HepG2 (cell line): ENCODE results near the gene NUP85. TPM values are rescaled to one million over a fixed set of nuclear protein-coding genes. Genes with fewer than 3 reads are reported as not detected.

Experiments
- DMAP1 ChIP-seq: IDR thresholded peaks from 2 replicates; pipeline ENCODE4 v1.6.1; 2016
- FOXK2 ChIP-seq: fragments of 450-650 bp; IDR thresholded peaks from 2 replicates; pipeline ENCODE4 v1.6.1; 2016
- JUND ChIP-seq: sonication (generic); formaldehyde crosslinking; IDR thresholded peaks from 2 replicates; pipeline ENCODE4 v1.8.0; 2022; ENCODE audit warnings: mild to moderate bottlenecking, missing genetic modification reagents
- NFE2L1 ChIP-seq: sonication (generic); formaldehyde crosslinking; IDR thresholded peaks from 2 replicates; pipeline ENCODE4 v1.4.0; 2020; ENCODE audit warnings: missing genetic modification reagents, mild to moderate bottlenecking, borderline replicate concordance
- RELA ChIP-seq: sonication (generic); formaldehyde crosslinking; IDR thresholded peaks from 2 replicates; pipeline ENCODE4 v1.4.0; 2020; ENCODE audit warnings: missing genetic modification reagents
- SIX4 ChIP-seq: sonication (generic); formaldehyde crosslinking; IDR thresholded peaks from 2 replicates; pipeline ENCODE4 v1.4.0; 2020; ENCODE audit warnings: missing genetic modification reagents
- ZNF160 ChIP-seq: sonication (generic); formaldehyde crosslinking; IDR thresholded peaks from 2 replicates; pipeline ENCODE4 v1.8.0; 2022; ENCODE audit warnings: mild to moderate bottlenecking, inconsistent platforms, missing genetic modification reagents
- ZNF816 ChIP-seq: sonication (generic); formaldehyde crosslinking; IDR thresholded peaks from 2 replicates; pipeline ENCODE4 v1.8.0; 2022; ENCODE audit warnings: missing genetic modification reagents, mild to moderate bottlenecking, borderline replicate concordance
- polyA plus RNA-seq, 8 experiments: library from polyadenylated mRNA; depleted of rRNA in 3 of 8; stranded (reverse) in 7 of 8; unstranded in 1 of 8; fragments of >200 nt; fragmentation: Illumina TruSeq in 4 of 8; extraction: Trizol in 4 of 8; gene quantifications; 2 replicates each; pipeline versions ENCODE4 v1.2.1 to v1.2.3, GENCODE V29; 2011 to 2016; ENCODE audit warnings: low read depth in 4 of 8, missing spikeins in 1 of 8, mixed read lengths in 1 of 8; ENCODE audit not compliant: insufficient read depth in 1 of 8
- total RNA-seq, 5 experiments: library from RNA; depleted of rRNA; stranded (reverse); fragments of >200 nt; fragmentation: Illumina TruSeq; extraction: Trizol; gene quantifications; 2 replicates each; pipeline ENCODE4 v1.2.3, GENCODE V29; 2016; ENCODE audit warnings: low read depth in 1 of 5
- TF ChIP-seq, protein P1 (sequence below): sonication (generic); formaldehyde crosslinking; IDR thresholded peaks from 2 replicates; pipeline ENCODE4 v1.9.0; 2021; ENCODE audit warnings: mild to moderate bottlenecking, missing genetic modification reagents
- TF ChIP-seq, protein P2 (sequence below): IDR thresholded peaks from 2 replicates; pipeline ENCODE4 v1.6.1; 2016; ENCODE audit warnings: mild to moderate bottlenecking
- TF ChIP-seq, protein P3 (sequence below): sonication (generic); formaldehyde crosslinking; IDR thresholded peaks from 2 replicates; pipeline ENCODE4 v1.9.0; 2022; ENCODE audit warnings: low read depth, missing genetic modification reagents
- TF ChIP-seq, protein P4 (sequence below): sonication (generic); formaldehyde crosslinking; IDR thresholded peaks from 2 replicates; pipeline ENCODE4 v1.5.0; 2020; ENCODE audit warnings: mild to moderate bottlenecking, missing genetic modification reagents
- TF ChIP-seq, protein P5 (sequence below): sonication (generic); formaldehyde crosslinking; IDR thresholded peaks from 2 replicates; pipeline ENCODE4 v1.4.0; 2020; ENCODE audit warnings: missing genetic modification reagents

Gene NUP85
- total and polyA plus RNA-seq, 2 of the 13 experiments (the other 11 are each of a cell fraction or from before 2014, with no cell fraction given), result 89.1 to 124 TPM

DNA sequence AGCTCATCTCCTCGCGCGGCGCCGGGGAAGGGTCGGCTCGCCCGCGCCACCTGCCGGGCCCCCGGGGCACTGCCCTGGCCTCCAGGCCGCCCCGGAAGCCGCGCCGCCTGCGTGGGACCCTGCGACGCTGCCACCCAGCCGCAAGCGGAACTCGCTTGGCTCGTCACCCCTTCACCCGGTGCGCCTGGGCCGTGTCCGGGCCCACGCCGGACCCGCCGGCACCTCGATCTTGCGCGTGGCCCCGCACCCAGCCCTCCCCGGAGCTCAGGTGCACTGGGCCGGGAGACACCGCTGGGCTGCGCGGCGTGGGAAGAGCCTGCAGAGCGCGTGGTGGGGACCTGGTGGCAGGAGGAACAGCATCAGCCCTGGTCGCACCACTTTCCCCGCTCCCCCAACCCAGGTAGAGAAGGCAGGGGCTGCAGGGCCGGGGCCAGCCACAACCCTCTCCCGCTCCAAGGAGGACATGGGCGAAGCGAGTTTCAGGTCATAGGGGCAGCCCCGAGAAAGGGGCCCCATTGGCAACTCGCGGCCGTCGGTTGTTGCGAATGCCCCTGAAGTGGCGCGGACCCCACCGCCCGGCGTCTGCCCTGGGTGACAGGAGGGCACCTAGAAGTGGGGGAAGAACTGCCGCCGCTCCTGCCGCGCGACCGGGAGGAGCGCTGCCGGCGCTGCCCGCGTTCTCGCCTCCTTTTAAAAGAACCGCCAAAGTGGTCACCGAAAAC is 65.9 kb downstream of the NUP85 start (continued):
- TF ChIP-seq, protein P1, sequence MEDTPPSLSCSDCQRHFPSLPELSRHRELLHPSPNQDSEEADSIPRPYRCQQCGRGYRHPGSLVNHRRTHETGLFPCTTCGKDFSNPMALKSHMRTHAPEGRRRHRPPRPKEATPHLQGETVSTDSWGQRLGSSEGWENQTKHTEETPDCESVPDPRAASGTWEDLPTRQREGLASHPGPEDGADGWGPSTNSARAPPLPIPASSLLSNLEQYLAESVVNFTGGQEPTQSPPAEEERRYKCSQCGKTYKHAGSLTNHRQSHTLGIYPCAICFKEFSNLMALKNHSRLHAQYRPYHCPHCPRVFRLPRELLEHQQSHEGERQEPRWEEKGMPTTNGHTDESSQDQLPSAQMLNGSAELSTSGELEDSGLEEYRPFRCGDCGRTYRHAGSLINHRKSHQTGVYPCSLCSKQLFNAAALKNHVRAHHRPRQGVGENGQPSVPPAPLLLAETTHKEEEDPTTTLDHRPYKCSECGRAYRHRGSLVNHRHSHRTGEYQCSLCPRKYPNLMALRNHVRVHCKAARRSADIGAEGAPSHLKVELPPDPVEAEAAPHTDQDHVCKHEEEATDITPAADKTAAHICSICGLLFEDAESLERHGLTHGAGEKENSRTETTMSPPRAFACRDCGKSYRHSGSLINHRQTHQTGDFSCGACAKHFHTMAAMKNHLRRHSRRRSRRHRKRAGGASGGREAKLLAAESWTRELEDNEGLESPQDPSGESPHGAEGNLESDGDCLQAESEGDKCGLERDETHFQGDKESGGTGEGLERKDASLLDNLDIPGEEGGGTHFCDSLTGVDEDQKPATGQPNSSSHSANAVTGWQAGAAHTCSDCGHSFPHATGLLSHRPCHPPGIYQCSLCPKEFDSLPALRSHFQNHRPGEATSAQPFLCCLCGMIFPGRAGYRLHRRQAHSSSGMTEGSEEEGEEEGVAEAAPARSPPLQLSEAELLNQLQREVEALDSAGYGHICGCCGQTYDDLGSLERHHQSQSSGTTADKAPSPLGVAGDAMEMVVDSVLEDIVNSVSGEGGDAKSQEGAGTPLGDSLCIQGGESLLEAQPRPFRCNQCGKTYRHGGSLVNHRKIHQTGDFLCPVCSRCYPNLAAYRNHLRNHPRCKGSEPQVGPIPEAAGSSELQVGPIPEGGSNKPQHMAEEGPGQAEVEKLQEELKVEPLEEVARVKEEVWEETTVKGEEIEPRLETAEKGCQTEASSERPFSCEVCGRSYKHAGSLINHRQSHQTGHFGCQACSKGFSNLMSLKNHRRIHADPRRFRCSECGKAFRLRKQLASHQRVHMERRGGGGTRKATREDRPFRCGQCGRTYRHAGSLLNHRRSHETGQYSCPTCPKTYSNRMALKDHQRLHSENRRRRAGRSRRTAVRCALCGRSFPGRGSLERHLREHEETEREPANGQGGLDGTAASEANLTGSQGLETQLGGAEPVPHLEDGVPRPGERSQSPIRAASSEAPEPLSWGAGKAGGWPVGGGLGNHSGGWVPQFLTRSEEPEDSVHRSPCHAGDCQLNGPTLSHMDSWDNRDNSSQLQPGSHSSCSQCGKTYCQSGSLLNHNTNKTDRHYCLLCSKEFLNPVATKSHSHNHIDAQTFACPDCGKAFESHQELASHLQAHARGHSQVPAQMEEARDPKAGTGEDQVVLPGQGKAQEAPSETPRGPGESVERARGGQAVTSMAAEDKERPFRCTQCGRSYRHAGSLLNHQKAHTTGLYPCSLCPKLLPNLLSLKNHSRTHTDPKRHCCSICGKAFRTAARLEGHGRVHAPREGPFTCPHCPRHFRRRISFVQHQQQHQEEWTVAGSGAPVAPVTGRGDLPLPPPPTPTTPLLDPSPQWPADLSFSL (CRISPR knock-in tag), result no peak
- TF ChIP-seq, protein P2, sequence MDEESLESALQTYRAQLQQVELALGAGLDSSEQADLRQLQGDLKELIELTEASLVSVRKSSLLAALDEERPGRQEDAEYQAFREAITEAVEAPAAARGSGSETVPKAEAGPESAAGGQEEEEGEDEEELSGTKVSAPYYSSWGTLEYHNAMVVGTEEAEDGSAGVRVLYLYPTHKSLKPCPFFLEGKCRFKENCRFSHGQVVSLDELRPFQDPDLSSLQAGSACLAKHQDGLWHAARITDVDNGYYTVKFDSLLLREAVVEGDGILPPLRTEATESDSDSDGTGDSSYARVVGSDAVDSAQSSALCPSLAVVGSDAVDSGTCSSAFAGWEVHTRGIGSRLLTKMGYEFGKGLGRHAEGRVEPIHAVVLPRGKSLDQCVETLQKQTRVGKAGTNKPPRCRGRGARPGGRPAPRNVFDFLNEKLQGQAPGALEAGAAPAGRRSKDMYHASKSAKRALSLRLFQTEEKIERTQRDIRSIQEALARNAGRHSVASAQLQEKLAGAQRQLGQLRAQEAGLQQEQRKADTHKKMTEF (CRISPR knock-in tag), result peak; percentile 53; the same call in 1 of the 2 replicates
- TF ChIP-seq, protein P3, sequence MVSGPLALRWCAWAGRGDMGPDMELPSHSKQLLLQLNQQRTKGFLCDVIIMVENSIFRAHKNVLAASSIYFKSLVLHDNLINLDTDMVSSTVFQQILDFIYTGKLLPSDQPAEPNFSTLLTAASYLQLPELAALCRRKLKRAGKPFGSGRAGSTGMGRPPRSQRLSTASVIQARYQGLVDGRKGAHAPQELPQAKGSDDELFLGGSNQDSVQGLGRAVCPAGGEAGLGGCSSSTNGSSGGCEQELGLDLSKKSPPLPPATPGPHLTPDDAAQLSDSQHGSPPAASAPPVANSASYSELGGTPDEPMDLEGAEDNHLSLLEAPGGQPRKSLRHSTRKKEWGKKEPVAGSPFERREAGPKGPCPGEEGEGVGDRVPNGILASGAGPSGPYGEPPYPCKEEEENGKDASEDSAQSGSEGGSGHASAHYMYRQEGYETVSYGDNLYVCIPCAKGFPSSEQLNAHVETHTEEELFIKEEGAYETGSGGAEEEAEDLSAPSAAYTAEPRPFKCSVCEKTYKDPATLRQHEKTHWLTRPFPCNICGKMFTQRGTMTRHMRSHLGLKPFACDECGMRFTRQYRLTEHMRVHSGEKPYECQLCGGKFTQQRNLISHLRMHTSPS (CRISPR knock-in tag), result peak; percentile 18; the same call in 1 of the 2 replicates
- TF ChIP-seq ZNF160, result peak; percentile 88
- TF ChIP-seq DMAP1 (CRISPR knock-in tag), result peak; percentile 50; the same call in 1 of the 2 replicates
- TF ChIP-seq ZNF816 (CRISPR knock-in tag), result no peak
- TF ChIP-seq RELA, result no peak
- no peak for TF ChIP-seq FOXK2
- no peak for TF ChIP-seq NFE2L1 (CRISPR knock-in tag)
- peak; percentile 21; the same call in 1 of the 2 replicates for TF ChIP-seq SIX4 (CRISPR knock-in tag)
- TF ChIP-seq, protein P4, sequence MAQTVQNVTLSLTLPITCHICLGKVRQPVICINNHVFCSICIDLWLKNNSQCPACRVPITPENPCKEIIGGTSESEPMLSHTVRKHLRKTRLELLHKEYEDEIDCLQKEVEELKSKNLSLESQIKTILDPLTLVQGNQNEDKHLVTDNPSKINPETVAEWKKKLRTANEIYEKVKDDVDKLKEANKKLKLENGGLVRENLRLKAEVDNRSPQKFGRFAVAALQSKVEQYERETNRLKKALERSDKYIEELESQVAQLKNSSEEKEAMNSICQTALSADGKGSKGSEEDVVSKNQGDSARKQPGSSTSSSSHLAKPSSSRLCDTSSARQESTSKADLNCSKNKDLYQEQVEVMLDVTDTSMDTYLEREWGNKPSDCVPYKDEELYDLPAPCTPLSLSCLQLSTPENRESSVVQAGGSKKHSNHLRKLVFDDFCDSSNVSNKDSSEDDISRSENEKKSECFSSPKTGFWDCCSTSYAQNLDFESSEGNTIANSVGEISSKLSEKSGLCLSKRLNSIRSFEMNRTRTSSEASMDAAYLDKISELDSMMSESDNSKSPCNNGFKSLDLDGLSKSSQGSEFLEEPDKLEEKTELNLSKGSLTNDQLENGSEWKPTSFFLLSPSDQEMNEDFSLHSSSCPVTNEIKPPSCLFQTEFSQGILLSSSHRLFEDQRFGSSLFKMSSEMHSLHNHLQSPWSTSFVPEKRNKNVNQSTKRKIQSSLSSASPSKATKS, result no peak
- TF ChIP-seq, protein P5, sequence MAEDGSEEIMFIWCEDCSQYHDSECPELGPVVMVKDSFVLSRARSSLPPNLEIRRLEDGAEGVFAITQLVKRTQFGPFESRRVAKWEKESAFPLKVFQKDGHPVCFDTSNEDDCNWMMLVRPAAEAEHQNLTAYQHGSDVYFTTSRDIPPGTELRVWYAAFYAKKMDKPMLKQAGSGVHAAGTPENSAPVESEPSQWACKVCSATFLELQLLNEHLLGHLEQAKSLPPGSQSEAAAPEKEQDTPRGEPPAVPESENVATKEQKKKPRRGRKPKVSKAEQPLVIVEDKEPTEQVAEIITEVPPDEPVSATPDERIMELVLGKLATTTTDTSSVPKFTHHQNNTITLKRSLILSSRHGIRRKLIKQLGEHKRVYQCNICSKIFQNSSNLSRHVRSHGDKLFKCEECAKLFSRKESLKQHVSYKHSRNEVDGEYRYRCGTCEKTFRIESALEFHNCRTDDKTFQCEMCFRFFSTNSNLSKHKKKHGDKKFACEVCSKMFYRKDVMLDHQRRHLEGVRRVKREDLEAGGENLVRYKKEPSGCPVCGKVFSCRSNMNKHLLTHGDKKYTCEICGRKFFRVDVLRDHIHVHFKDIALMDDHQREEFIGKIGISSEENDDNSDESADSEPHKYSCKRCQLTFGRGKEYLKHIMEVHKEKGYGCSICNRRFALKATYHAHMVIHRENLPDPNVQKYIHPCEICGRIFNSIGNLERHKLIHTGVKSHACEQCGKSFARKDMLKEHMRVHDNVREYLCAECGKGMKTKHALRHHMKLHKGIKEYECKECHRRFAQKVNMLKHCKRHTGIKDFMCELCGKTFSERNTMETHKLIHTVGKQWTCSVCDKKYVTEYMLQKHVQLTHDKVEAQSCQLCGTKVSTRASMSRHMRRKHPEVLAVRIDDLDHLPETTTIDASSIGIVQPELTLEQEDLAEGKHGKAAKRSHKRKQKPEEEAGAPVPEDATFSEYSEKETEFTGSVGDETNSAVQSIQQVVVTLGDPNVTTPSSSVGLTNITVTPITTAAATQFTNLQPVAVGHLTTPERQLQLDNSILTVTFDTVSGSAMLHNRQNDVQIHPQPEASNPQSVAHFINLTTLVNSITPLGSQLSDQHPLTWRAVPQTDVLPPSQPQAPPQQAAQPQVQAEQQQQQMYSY (CRISPR knock-in tag), result no peak
- no peak for TF ChIP-seq JUND
